Nephron (organoid): Measurements from ENCODE around the gene EPS8L2.

Experiments used
- H3K27ac Mint-ChIP-seq, 3 experiments: 2 replicates each; pipeline ENCODE4 v1.8.0; 2020; ENCODE audit warnings: mixed read lengths in 3 of 3, mild to moderate bottlenecking in 2 of 3, moderate library complexity in 1 of 3
- H3K27me3 Mint-ChIP-seq: 2 replicates; pipeline ENCODE4 v1.8.0; 2021; ENCODE audit warnings: low read depth, mild to moderate bottlenecking, moderate library complexity, mixed read lengths
- H3K36me3 Mint-ChIP-seq: 2 replicates; pipeline ENCODE4 v1.8.0; 2020; ENCODE audit warnings: low read depth, mixed read lengths
- H3K4me1 Mint-ChIP-seq: 2 replicates; pipeline ENCODE4 v1.8.0; 2020; ENCODE audit warnings: mixed read lengths
- H3K4me3 Mint-ChIP-seq, 3 experiments: 2 replicates each; pipeline ENCODE4 v1.8.0; 2020; ENCODE audit warnings: mild to moderate bottlenecking in 3 of 3, mixed read lengths in 3 of 3, moderate library complexity in 2 of 3
- H3K9me3 Mint-ChIP-seq: 2 replicates; pipeline ENCODE4 v1.8.0; 2020; ENCODE audit warnings: mixed read lengths
- TF ChIP-seq, protein P1 (sequence below), 3 experiments: fragments of 200-600 bp; sonication (generic); IDR thresholded peaks; one replicate each; pipeline ENCODE4 v1.5.0; 2021; ENCODE audit warnings: antibody characterized with exemption in 3 of 3; ENCODE audit not compliant: unreplicated experiment in 3 of 3

EPS8L2 gene

DNA sequence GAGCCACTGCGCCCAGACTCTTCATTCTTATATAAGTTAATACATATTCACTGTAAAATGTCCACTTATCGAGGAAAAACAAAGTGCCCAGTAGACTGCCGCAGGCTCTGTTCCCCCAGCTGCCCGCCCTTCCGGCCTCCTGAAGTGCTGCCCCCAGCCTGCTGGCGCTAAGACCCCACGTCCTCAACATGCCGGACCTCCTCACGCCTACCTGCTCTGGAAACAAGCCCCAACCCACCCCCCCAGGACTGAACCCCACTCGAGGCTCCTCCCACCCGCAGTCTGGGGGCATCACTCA lies 70.2 kb downstream of the EPS8L2 start:
- Mint-ChIP-seq H3K36me3 (no peaks in the 10 kb centered on the region), H3K27ac (peak overlapping the region in 2 of 3 experiments; percentile 58 to 60), H3K4me3 (peak overlapping the region; percentile 83 to 88 (median 86)), H3K27me3 (peaks cover 6% of the 10 kb centered on the region), H3K4me1 (peaks cover 4% of the 10 kb centered on the region), H3K9me3 (no peaks in the 10 kb centered on the region)
- TF ChIP-seq, protein P1, sequence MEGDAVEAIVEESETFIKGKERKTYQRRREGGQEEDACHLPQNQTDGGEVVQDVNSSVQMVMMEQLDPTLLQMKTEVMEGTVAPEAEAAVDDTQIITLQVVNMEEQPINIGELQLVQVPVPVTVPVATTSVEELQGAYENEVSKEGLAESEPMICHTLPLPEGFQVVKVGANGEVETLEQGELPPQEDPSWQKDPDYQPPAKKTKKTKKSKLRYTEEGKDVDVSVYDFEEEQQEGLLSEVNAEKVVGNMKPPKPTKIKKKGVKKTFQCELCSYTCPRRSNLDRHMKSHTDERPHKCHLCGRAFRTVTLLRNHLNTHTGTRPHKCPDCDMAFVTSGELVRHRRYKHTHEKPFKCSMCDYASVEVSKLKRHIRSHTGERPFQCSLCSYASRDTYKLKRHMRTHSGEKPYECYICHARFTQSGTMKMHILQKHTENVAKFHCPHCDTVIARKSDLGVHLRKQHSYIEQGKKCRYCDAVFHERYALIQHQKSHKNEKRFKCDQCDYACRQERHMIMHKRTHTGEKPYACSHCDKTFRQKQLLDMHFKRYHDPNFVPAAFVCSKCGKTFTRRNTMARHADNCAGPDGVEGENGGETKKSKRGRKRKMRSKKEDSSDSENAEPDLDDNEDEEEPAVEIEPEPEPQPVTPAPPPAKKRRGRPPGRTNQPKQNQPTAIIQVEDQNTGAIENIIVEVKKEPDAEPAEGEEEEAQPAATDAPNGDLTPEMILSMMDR (IDR thresholded peaks at IDR 0.05; ENCODE audit: unreplicated experiment in 3 of 3) = no peak

DNA sequence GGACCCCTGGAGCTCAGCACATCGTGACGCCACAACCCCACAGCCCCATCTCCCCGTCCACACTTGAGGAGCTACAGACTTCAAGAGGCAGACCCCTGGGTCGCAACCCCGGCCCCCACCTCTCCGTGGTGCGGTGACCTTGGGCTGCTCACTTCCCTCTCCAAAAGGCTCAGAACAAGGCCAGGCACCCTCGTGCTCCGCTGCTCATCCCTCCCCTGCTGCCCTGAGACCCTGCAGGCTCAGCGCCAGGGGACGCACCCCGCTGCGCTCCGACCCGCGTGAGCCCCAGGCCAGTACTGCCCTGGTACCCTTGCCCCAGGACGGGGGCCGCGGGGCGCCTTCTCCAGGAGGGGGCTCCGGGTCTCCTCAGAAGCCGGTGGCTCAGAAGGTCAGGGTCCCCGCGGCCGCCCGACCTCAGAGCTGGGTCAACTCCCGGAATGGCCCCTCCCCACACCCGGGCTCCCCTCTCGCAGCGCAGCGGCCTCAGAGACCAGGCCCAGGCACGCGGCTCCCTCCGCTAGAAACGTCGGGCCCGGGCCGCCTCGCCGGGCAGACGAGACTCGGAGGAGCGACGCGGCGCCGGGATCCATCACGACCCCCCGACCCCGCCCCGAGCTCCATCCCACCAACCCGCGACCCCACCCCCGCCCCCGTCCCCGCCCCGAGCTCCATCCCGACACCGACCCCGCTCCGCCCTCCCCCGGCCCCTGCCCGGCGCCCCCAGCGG lies 70.7 kb downstream of the EPS8L2 start:
- TF ChIP-seq, protein P1 (IDR thresholded peaks at IDR 0.05; ENCODE audit: unreplicated experiment in 3 of 3) = no peak
- H3K9me3 Mint-ChIP-seq = no peaks in the 10 kb centered on the region
- peaks cover 6% of the 10 kb centered on the region for H3K27me3 Mint-ChIP-seq
- H3K4me1 Mint-ChIP-seq = peaks cover 4% of the 10 kb centered on the region
- peak overlapping the region; percentile 83 to 88 (median 86) for H3K4me3 Mint-ChIP-seq
- H3K36me3 Mint-ChIP-seq = no peaks in the 10 kb centered on the region
- H3K27ac Mint-ChIP-seq = peak overlapping the region in 2 of 3 experiments; percentile 58 to 60
